Activated CD8-positive, alpha-beta memory T cell treated with anti-CD3 and anti-CD28 coated beads for 48 hours (primary cell): ENCODE measurements around the gene TRIM33.
"Not testable (repeated sequence)": the region's sequence is repeated elsewhere in the genome, so short reads cannot be mapped to it uniquely, and the experiment has no call there.

Experiments used
- DNase-seq, 3 experiments: peaks; one replicate each; pipeline ENCODE4 v3.0.0-alpha.2; 2020; ENCODE audit warnings: low read depth in 2 of 3, low spot score in 2 of 3

The TRIM33 gene

GRCh38 chr1:114510274-114511031 lies 550 bp downstream of the TRIM33 start:
- DNase-seq: peak; percentile 6 to 33 (median 20)

DNA sequence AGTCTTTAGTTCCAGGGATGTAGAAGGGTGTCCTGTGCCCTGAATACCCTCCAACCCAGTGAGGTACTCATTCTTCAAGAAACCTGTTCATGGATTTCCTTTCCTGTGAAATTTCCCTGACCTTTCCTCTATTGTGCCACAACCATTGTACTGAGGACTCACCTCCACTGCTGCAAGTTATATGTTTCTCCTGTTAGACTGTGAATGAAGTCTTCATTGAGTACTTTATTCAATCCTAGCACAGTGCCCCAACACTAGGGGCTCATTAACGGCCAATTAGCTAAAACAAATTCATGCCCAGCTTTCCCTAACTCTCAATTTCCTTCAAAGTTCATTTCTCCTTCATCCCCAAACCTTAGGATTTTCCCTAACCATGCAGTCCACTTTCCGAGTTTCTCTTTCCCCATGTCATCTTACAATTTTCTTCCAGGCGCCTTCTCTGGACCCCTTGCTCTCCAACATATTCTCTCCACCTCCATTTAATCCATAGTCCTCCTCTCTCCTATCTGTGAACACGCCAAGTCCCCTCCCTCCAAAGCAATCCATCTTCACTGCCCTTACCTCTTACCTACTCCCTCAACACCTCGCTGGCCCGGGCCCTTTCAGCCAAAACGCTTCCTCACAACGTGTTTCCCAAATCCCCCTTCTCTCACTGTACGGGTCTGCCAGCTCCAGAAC lies 1.3 kb downstream of the TRIM33 start:
- DNase-seq: no peak

- DNase-seq: no peak
Observed at GRCh38 chr1:114508386-114508898, 2.6 kb downstream of the TRIM33 start.

DNA sequence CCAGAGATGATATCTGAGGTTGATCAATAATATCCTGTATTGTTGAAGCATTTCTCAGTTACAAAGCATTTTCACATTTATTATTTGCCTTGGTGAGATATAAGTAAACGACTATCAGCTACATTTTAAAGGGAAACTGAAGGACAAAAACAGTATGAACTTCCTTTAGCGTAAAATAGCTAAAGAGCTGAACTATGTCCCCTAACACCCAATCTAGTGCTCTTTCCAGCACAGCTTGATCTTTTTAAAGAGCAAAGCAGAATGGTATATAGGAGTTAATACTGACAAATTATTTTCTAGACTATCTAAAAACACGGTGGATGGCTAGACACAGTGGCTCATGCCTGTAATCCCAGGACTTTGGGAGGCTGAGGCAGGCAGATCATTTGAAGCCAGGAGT lies 3.5 kb downstream of the TRIM33 start:
- DNase-seq: no peak

- DNase-seq: no peak
Observed at GRCh38 chr1:114505148-114505561, 5.8 kb downstream of the TRIM33 start.

GRCh38 chr1:114503916-114504422 lies 7.0 kb downstream of the TRIM33 start:
- DNase-seq: no peak

- DNase-seq: no peak
Observed at GRCh38 chr1:114502080-114502479, 8.9 kb downstream of the TRIM33 start.

DNA sequence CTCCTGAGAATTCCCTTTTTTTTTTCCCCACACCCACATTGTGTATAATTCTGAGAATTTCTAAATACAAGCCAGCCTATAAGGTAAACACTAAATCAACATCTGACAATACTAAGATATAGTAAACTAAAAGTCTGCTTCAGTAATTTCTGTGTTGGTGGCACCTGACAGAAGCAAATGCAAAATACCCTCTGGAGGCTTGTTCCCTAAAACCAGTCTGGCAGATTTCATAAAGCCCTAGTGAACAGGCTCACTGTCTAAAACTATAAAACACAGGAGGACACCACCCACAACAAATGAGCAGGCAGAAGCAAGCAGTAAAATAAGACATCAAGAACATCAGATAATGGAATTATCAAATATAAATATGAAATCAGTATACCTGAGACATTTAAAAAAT lies 11.5 kb downstream of the TRIM33 start:
- DNase-seq: no peak

GRCh38 chr1:114496089-114496488 lies 14.9 kb downstream of the TRIM33 start:
- DNase-seq: no peak

DNA sequence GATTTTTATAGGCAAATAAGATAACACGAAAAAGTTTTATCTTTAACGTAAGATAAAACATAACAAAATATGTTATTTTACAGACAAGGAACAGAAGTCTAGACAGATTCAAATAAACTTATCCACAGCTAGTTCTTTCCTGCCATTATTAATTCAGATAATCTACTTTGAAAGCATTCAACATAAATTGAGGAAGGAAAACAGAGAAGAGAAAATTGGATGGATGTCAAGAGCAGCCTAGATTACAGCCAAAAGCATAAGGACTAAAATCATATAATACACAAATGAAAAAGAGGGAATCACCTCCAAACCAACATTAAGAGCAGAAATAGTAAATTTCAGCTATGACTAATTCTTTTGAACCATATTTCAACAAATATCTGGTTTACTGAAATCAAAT lies 15.5 kb downstream of the TRIM33 start:
- DNase-seq: no peak

GRCh38 chr1:114492978-114493377 lies 18.0 kb downstream of the TRIM33 start:
- DNase-seq: no peak

DNA sequence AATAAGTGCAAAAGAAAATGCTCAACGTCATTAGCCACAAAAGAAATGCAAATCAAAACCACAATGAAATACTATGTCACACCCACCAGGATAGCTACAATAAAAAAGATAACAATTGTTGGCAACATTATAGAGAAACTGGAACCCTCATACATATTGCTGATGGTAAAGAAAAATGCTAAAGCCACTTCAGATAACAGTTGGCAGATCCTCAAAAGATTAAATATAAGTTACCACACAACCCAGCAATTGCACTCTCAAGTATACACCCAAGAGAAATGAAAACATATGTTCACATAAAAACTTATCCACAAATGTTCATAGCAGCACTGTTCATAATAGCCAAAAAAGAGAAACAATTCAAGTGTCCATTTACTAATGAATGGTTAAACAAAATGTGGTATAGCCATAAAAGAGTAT lies 20.7 kb downstream of the TRIM33 start:
- DNase-seq: no peak

GRCh38 chr1:114488739-114489138 lies 22.3 kb downstream of the TRIM33 start:
- DNase-seq: no peak

GRCh38 chr1:114485286-114485685 lies 25.7 kb downstream of the TRIM33 start:
- DNase-seq: no peak

- no peak for DNase-seq
Observed at GRCh38 chr1:114482585-114482984, 28.4 kb downstream of the TRIM33 start.

DNA sequence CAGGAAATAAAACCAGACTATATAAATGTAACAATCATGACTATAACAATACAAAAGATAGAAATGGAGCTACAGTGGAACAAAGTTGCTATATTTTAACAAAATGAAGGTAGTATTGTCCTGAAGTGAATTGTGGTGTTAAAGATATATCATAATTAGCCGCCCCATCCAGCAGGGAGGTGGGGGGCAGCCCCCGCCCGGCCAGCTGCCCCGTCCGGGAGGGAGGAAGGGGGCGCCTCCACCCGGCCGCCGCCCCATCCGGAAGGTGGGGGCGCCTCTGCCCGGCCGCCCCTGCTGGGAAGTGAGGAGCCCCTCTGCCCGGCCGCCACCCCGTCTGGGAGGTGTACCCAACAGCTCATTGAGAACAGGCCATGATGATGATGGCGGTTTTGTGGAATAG lies 31.4 kb downstream of the TRIM33 start:
- not testable (repeated sequence) for DNase-seq

- no peak for DNase-seq
Observed at GRCh38 chr1:114479134-114479533, 31.9 kb downstream of the TRIM33 start.

DNA sequence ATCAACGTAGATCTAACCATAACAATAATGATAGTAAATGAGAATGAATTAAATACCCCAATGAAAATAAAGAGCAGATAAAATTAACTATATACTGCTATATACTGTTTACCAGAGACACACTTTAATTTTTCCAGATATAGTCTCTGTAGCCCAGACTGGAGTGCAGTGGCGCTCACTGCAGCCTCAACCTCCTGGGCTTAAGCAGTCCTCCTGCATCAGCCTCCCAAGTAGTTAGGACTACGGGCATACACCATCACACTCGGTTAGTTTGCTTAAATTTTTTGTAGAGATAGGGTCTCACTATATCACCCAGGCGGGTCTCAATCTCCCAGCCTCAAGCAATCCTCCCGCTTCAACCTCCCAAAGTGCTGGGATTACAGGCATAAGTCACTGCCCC lies 37.2 kb downstream of the TRIM33 start:
- no peak for DNase-seq

DNA sequence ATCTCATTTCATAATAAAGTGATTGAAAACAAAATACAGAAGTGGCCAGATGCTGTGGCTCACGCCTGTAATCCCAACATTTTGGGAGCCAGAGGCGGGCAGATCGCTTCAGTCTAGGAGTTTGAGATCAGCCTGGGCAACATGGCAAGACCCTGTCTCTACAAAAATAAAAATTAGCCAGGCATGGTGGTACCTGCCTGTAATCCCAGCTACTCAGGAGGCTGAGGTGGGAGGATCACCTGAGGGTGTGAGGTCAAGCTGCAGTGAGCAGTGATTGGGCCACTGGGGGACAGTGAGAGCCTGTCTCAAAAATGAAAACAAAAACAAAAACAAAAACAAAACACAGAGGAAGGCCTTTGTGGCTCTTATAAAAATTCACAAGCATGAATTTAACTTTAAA lies 38.6 kb downstream of the TRIM33 start:
- DNase-seq: no peak

DNA sequence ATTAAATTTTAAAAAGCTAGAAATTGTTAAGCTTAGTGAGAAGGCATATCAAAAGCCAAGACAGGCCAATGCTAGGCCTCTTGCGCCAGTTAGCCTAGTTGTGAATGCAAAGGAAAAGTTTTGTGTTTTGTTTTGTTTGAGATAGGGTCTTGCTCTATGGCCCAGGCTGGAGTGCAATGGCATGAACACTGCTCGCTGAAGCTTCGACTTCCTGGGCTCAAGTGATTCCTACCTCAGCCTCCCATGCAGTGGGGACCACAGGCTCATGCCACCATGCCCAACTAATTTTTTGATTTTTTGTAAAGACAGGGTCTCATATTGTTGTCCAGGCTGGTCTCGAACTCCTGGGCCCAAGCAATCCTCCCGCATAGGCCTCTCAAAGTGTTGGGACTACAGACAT lies 40.3 kb downstream of the TRIM33 start:
- no peak for DNase-seq

DNA sequence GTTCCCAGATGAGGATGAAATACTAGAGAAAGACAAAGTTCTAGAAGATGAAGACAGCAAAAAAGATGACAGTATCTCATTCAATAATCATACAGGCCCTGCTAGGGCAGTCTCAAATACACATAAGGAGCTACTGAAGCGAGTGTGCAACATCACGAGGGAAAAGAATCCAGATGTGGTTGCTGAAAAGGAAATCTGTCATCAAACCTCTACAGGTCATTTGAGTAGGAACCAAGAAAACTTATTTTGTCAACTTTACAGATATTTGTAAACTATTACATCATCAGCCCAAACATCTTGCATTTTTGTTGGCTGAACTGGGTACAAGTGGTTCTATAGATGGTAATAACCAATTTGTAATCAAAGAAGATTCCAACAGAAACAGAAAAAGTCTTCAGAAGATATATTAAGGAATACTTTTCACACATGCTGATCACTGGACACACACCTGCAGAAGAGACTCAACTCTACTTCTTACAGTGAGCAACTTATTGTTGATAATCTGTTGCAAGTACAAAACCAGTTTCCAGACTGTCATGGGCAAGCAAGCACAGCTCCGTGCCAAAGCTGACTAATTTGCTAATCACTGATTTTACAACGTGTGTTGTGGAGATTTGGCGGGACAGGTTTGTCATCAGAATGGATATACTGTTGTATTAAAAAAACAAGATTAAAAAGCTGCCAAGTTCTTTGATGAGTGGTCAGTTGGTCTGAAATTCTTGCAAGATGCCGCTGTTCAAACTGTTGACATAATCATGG lies 42.1 kb downstream of the TRIM33 start:
- DNase-seq: no peak

DNA sequence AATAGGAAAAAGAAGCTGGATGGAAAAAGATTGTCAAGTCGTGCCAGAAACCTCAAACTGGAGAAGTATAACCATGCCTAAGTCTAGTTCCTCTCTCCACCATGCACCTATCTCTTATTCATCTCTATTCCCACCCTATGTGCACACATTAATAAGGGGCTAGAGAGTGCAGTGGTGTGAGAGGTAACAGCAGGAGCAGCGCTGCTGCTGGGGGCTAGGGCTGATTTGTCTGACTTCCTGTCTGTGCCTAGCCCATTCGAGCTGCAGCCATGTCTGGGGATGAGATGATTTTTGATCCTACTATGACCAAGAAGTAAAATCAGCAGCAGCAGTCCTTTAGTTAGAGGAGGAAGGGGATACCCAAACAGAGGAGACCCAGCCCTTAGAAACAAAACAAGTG lies 43.0 kb downstream of the TRIM33 start:
- DNase-seq: no peak
